GM18861 (cell line): ENCODE measurements around the gene KRT3.
"Not testable (repeated sequence)": the region's sequence is repeated elsewhere in the genome, so short reads cannot be mapped to it uniquely, and the experiment has no call there.

Experiments
- ATAC-seq: cut with Tn5 transposase; IDR thresholded peaks from one replicate; pipeline ENCODE4 v1.9.1; 2021; ENCODE audit not compliant: unreplicated experiment

The KRT3 gene

DNA sequence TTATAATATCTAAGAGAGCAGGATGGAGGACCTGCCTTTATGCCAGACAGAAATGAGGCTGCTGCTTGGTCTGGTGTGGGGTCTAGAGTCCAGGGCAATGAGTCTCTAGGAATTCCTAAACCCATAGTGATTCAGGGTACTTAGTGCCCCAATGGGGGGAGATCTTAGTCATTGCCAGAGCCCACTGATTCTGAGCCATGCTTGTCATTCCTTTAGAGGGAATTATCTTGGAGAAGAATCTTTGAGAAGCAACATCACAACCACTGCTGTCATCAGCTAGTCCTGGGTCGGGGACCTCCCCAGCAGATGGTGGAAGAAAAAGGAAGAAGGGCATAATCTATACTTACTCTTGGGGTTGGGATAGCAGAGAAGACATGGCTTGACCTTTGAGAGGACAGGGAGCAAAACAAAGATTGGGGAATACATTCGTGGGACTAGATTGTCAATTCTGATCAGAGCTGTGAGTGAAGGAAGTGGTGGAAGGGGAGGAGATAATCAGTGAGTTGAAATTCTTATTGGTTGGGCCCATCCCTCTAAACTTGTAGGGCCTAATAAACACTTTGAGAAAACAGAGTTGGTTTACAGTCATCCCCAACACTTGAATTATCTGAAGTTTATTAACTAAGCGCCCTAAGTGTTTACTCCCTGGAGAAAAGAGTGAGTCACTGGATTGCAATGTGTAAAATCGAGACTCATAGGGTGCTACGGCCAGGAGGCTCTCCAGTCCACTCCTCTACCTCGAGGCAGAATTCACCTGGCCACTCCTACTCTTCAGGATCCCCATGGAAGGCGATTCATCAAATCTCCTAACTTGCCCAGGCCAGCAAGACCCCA is 3.0 kb upstream of the KRT3 start:
- ATAC-seq = no peak

DNA sequence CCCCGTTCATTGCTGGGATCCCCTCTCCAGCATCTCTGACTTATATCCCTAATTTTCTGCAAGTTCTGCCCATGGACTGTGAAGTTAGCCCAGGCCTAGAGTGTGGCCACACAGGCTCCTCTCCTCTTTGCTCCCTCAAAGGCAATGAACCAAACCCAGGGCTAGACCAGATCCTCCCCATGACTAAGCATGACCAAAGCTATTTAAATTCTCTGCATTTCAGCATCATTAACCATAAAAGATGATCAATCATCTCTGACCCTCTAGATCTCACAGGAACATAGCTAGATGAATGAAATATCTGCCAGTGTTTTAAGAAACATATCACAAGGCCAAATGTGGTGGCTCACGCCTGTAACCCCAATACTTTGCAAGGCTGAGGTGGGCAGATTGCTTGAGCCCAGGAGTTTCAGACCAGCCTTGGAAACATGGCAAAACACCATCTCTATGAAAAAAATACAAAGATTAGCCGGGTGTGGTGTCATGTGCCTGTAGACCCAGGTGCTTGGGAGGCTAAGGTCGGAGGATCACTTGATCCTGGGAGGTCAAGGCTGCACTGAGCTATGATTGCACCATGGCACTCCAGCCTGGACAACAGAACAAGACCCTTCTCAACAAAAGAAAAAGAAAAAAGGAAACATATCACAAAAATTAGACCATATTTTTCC is 2.2 kb upstream of the KRT3 start:
- no peak for ATAC-seq

DNA sequence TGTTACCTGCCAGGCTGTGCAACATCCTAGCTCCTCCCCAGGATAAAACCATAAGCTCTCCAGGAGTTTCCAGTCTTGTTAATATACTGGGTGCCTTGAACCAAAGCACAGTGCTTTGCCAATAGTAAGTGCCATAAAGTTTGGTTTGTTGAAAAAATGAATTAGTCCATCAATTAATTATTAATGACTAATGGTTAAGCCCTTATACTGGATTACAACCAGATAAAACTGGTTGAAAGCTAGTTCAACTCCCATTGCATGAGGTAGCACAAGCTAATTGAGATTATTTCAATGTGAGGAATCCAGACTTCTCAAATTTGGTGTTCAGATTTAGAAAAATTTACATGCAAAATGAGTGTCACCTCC is 1.6 kb upstream of the KRT3 start:
- ATAC-seq = no peak

DNA sequence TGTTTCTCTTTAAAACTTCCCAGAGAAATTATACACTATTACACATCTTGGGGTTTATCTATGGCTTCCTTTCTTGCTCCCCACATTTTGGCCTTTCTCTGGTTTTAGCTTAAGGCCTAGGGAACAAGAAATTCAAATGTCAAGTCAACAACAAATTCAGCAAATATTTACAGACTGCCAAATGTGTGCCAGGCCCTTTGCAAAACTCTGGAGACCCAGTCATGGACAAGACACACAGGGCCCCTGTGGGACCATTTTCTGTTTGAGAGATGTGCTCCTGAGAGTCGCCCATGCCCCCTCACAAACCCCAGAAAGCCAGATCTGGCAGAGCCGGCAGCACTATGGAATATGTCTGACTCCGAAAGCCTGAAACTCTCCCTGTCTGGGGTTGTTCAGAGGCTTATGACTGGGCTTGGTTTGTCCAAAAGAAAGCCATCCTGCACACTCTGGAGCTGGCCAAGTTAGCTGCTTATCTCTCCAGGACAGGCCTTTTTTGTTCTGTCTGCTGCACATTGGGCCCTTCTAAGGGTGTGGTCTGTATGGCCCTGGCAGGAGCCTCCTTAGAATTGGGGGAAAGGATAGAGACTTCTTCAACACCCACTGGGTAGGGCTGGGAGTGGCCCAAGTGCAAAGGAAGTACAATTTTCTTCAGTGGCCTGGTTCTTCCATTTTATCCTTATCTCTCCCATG is 1.1 kb upstream of the KRT3 start:
- no peak for ATAC-seq

DNA sequence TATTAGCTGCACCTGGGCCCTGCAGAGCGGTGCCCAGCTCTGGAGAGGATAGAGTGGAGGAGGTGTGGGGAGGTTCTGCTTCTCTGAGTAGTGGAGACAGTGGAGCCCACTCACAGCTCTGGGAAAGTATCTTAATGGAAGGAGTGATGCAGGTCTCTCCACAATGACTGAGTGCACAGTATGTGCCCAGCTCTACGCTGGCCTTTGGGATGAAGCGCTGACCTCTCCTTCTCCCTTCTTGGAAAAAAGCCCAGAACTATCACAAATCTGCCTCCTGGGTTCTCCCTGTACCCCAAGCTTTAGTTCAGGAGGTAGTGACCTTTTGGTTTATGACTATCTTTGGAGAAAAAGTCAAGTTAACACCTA is 495 bp upstream of the KRT3 start:
- ATAC-seq = no peak

DNA sequence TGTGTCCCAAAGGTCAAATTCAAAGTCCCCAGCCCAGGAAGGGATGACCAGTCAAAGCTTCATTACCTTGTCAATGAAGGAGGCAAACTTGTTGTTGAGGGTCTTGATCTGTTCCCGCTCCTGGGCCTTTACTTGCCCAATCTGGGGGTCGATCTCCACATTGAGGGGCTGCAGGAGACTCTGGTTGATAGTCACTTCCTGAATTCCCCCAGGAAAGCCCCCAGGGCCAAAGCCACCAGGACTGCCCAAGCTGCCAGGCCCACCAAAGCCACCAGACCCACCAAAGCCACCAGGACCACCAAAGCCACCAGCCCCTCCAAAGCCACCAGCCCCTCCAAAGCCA is 614 bp downstream of the KRT3 start:
- ATAC-seq = not testable (repeated sequence)

DNA sequence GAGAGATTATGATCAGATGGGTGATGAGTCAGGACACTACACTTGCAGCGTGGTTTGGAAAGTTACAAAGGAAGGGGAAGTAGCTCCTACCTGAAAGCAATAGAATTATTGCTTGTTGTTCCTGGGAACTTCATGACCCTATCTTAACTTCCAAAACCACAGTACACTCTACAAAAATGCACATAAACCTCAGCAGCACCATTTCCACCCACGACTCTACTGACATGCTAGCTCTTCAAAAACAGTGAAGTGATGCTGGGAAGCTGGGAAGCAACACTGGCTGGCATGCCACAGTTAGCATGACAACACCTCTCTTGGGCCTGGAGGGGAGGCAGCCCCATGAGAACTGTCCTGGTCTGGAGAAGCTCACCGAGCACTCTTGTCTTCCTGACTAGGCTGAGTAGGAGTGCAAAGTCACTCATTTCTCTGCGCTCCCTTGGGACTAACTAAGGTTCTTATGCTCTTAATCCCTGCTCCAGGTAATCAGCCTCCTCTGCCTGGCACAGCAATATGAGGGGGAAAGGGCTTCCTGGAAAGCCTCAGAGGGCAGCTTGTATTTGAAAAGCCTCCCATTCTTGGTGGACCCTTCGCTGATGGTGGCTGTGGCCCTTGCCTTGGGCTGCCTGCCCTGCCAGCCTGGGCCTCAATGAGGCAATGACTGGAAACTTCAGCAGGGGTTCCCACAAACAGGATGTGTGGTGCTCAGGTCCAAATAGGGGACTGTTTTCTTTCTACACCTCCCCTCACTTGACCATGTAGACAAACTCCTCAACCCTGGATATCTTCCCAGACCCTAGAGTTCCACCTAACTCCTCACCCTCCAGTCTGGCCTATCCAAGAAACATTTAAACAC is 1.2 kb downstream of the KRT3 start:
- ATAC-seq = no peak

DNA sequence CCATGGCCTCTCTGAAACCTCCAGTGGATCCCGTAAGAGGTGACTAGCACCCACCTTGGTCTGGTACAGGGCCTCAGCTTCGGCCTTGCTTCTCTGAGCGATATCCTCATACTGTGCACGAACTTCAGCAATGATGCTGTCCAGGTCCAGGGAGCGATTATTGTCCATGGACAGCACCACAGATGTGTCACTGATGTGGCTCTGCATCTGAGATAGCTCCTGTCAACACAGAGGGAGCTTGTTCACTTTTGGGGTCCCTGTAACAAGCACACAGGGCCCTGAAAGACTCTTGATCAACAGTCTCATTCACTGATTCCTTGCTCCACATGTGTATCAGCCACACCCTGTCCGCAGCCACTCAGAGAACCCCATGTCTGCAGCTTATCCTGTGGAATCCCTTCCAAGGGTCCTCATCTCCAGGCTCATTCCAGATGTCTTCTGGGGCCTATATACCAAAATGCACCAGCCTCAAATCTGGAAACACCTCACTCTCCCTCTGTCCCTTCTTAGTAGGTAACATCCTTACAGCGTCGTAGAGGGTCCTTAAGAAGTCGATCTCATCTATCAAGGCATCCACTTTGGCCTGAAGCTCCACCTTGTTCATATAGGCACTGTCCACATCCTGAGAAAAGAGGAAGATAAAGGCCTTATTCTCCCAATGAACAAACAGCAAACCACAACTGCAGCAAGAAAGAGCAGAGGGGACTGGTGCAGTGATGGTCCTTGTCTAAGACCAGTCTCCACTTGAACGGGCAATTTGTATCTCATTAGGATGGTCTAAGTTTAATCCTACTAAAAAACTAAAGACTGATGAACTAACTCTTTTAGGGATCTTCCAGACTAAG is 3.5 kb downstream of the KRT3 start:
- no peak for ATAC-seq

DNA sequence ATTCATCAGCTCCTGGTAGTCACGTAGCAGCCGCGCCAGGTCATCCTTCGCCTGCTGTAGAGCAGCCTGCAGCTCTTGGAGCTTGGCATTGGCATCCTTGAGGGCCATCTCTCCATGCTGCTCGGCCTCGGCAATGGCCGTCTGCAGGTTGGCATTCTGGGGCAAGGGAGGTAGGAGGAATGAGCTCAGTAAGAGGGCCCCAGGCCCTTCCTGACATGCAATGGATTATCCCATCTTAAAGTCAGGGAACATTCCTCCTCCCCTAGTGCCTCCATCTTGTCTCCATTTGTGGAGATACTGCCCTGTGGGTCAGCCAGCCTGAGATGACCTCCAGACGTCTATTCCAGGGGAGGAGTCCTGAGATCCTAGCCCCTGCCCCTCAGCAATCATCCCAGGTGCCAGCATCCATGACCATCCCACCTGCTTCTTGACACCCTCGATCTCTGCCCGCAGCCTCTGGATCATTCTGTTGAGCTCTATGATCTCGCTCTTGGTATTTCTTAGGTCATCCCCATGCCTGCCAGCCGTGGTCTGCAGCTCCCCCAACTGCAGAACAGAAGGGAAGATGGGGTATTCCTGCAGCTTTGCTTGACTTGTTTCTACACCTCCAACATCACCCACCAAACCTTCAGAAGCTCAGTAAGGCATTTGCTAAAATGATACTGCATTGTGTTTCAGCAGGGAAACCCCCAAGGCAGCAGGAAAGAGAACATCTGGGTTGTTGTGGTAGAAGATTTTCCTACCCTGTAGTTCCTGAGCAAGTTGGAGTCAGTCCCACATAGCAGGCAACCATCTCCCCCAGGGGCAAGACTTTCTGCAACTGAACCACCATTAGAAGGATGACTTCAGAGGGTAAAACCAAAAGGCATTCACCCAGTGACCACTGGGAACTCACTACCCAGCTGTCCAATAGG is 4.4 kb downstream of the KRT3 start:
- no peak for ATAC-seq

DNA sequence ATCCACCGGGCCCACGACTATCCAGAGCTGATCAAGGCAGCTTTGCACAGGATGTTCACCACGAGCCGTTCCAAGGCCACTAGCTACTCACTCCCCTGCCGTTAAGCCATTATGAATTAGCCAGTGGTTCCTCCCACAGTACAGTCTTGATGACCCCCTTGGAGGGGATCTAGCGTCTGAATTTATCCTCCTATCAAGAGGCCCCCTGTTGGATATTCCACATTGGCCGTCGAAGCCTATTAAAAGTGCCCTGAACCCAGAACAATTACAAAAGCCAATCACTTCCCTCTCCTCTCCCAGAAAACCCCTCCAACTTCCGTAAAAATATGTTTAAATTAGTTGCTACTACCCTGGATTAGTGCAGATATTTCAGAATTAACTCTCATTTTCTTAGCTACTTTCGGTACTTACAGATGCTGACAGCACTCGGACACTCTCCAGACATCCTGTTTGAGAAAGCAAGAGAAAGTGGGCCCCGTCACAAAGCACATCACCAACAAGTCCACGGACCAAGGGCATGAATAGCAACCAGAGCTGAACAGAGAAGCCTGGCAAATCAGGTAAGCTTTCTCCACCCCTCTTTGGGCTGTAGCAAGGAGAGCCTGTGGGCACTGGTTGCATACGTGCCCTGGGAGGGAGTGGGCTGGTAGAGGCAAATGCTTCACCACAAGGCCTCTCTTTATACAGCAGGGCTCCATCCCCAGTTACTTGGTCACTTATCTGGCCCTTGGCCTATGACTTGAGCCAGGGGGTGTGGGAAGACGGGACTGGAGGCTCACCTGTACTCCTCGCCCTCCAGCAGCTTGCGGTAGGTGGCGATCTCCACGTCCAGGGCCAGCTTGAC is 5.3 kb downstream of the KRT3 start:
- no peak for ATAC-seq

DNA sequence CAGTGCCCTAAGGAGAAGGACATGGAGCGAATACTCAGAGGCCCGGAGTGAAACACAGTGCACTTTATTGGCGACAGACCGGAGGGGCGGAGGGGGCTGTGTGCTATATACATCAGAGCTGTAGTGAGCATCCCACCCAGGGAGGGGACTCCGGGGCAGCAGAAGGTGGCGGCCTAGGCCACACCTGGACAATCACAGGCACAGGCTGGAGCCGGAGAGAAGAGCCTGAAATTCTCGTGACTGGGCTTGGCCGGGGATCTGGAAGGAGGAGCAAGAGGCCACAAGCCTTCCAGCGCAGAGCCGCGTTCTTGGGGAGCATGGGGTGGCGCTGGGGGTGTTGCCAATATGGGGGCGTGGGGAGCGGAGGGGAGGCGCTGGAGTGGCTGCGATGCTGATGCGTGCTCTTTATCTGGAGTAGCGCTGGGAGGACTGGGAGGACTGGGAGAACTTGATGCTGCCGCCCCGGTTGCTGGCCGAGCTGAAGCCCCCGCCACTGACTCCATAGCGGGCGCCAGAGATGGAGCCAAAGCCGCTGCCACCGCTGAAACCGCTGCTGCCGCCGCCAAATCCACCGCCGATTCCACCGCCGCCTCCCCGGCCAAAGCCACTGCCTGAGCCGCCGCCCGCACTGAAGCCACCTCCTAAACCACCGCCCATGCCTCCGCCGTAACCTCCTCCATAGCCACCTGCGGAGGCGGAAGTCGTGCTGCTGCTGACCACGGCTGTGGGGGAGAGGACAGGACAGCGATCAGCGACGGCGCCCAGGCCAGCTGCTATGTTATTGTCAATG is 6.1 kb downstream of the KRT3 start:
- no peak for ATAC-seq

DNA sequence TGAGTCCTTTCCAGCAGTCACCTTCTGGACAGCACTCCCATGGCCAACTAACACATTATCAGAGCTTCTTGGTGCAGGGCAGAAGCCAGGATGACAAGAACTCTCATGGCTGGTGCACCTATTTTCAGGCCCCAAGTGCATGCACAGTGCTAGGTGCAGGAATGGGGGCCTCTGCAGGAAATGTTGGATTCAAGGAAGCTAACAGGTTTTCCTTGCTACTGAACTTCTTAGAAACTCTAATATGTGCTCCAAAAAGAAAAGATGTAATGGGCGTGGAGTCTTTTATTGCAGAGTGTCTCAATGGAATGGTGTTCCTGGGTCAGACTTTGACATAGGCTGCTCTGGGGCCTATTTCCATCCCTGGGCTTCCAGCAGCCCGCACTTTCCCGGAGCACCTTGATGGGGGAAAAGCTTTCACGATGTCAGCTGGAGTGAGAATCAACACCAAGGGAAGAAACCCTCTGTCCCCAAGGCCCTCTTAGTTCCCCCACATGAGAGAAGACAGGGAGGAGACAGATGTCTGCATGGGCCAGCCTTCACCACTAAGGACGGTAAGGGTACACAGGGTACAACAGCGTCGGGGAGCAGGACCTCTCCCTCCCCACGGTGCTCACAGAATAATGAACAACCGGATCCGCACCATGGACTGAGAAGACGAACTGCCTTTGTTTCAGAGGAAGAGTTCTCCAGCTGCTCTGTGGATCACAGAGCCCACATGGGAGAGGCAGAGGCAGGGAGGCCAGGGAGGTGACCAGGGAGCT is 6.9 kb downstream of the KRT3 start:
- no peak for ATAC-seq

DNA sequence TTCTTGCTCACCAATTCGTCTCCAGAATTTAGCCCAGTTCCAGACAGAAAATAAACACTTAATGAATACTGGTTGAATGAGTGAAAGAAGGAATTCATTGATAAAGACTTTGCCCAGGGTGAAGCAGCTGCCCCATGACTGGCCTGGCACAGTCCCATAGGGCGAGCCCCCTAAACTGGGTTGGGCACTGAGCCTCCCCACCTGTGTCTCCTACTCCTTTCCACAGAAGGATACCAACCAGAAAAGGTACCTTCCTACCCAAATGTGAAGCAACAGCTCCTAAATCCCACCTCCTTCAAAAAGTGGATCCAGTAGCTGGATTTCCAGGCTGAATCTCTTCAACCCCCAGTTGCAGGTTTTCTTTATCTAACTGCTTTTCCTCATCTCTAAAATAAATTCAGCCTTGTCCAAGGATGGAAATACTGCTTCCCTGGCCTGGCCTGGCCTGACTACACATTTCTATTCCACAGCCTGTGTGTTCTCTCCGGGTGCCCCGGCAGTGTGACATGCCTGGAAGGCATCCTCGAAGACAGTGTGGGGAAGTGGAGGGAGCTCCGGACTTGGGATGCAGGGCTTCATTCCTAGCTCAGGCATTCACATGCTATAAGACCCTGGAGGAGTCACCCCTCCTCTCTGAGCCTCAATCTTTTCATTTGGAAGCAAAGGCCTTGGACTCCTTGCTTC is 7.6 kb downstream of the KRT3 start:
- ATAC-seq = no peak

DNA sequence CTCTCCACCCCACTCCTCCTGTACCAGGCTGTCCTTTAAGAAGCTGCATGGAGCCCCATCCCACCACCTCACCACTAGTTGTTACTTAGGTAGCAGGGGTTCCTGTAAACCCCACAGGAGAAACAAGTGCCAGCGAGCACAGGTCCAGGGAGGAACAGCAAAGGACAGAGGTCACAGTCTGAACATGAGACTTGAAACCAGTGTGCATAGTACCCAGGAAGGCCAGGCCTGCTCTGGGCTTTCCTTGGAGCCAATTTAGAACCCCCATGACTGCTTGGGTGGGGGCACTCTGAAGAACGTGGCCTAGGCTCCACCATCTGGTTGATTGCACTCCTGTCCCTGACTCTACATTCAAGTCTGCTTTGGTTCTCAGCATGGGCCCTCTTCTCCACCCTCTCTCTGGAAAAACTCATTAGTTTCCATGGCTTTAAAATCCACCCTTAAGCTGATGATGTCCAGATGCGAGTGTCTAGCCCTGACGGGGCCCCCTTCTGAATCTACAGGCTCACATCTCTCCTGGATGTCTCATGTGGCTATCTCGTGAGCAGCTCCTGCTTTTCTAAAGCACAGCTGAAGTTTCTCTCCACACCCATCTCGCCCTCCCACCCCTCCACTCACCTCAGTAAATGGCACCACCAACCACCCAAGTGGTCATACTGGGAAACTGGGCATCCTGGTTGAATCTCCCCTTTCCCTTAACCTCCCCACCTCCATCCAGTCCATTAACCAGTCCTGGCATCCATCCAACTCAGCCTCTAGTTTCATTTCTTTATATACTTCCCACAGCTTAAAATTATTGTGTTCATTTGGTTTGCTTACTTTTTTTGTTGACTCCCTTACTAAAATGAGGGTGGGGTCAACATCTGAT is 8.4 kb downstream of the KRT3 start:
- no peak for ATAC-seq

DNA sequence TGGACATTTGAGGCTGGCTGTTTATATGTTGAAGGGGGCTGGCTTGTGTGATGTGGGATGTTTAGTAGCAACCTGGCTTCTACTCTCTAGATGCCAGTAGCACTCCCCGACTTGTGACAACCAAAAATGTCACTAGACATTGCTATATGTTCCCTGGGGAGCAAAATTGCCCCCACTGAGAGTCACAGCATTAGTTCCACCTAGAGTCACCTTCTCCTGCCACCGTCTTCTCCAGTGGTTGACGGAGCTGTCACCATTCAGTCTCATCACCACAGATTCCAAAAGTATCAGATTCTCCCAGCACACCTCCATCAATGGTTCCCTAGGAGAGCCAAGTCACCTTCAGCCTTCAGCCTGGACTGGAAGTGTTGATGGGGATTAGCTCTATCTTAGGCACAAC is 11.0 kb downstream of the KRT3 start:
- ATAC-seq = no peak
